HG03354 (cell line): ENCODE data around the gene SCD5.

ENCODE experiments used
- ATAC-seq: cut with Tn5 transposase; IDR thresholded peaks from one replicate; pipeline ENCODE4 v1.9.1; 2021; ENCODE audit warnings: mild to moderate bottlenecking; ENCODE audit not compliant: unreplicated experiment, poor library complexity, severe bottlenecking

Gene SCD5

DNA sequence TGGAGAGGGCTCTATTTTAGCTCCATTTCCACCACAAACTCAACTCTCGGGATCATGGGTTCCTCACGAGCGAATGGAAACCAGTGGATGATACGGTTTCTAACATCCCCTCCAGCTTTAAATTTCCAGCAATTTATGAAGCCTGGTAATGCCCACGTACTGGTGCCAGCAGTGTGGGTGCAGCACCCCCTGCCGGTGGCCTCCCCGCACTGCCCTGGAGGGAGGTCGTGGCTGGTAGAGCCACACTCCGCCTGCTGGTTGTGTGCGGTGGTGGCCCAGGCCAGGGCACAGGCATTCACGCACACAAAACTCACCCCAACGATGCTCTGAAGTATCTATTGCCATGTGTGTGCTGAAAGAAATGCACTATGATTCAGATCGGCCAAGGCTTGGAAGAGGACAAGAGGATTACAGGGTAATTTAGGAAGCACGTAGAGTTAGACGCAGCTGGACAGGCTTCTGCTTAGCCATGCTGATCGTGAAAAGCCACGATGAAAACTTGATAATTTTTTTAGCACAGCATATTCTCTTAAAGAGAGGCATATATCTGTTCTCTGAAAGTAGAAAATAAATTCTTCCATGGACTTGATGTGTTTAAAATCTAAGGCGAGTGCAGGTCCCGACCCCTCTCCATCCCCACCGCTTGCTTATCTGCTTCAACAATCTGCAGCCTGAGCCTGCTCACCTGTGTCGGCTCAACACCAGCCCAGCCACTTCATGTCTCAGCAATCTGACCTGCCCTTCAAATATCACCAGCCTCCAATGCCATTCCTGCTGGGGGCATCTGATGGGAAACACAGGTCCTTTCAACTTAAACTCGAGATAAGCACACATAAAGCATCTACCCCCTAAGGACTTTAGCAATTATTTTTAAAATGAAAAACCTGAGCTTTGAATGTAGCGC lies 59.1 kb downstream of the SCD5 start:
- ATAC-seq: peak; percentile 99

DNA sequence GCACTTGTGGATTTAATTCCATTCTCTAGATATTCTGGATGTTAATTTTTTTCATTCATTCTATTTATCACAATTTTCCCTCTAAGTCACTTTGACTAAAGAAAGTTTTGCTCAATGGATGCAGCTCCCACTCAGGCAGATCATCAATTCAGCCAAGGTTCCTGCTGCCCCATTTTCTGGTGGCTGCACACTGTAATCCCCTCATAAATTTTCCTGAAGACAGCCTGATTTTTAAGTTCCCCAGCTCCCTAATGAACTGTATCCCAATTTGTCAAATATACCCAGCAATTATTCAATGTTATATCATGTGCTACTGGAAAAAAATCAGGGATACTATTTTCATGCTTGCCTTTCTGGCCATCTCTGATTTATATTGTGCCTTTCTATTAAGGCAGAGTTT lies 61.2 kb downstream of the SCD5 start:
- ATAC-seq: no peak

DNA sequence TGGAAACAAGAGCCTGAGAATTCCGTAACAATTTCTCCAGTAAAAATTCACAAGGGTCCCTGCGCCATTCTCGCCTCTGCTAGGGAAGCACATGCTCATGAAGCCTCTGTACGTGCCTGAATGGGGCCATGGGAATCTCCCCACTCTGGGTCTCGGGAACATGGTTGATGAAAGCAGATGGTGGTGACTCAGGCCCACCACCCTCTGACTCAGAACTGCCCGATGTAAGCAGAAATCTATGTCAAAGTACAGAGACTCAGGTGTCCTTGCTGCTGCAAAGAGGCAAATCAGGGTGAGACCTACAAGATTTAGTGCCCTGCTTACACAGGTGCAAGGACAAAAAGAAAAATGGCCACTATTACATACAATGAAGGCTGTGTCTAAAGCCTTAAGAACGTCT lies 65.0 kb downstream of the SCD5 start:
- ATAC-seq: no peak

DNA sequence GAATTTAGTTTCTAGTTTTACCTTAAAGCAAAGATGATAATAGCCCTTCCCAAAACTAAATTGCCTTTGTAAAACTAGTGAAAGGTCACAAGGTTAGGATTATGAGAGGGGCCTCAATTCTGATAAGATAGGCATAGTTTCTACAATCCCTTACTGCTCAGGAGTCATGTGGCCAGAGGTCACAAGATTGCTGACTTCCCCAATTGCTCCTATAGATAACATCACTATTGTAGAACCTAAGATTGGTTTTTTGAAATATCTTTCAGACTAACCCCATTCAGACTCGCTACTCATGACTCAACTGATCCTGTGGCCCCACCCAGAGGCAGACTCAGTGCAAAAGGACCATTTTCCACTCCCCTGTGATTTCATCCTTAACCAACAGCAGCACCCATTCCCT lies 70.3 kb downstream of the SCD5 start:
- ATAC-seq: no peak

DNA sequence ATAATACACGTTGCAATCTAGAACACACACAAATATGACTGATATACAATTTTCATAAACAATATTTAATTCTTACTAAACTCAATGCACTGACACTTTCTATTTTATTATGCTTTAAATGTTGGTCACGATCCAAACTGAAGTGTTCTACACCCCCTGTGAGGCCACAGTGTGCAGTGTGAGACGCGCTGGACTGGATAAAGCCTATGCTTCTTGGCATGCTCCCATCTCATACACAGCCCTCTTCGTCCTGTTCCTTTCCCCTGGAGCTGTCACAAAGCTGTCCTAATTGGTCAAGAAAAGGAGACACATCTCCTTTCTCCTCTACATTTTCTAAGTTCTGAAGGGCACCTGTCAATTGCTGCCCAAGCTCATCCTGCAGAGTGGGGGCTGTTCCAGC lies 72.0 kb downstream of the SCD5 start:
- no peak for ATAC-seq

DNA sequence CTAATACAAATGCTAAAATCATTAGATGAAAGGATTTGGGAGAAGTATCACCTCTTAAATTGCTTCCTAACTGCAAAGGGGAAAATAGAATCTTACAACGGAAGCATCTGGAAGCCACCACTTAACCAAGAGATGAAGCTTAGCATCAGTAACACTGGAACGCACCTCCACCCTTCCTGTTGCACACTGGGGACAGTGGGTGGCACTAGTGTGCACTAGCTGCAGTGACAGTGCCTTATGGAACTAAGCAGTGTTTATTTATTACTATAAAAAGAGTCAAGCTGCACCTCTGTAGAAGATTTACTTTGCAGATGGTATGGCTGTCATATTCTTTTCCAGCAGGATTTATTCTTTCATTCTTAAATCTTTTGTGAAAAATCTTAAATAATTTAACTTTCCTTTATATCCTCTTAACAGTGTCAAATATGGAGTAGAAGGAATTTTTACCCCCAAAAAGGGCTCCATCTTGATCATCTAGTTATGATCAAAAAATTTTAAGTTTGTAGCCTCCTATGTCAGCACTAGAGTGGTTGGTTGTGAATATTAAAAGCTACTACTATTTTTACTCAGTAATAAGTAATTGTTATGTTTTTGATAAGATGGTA lies 76.7 kb downstream of the SCD5 start:
- peak; percentile 64 for ATAC-seq

DNA sequence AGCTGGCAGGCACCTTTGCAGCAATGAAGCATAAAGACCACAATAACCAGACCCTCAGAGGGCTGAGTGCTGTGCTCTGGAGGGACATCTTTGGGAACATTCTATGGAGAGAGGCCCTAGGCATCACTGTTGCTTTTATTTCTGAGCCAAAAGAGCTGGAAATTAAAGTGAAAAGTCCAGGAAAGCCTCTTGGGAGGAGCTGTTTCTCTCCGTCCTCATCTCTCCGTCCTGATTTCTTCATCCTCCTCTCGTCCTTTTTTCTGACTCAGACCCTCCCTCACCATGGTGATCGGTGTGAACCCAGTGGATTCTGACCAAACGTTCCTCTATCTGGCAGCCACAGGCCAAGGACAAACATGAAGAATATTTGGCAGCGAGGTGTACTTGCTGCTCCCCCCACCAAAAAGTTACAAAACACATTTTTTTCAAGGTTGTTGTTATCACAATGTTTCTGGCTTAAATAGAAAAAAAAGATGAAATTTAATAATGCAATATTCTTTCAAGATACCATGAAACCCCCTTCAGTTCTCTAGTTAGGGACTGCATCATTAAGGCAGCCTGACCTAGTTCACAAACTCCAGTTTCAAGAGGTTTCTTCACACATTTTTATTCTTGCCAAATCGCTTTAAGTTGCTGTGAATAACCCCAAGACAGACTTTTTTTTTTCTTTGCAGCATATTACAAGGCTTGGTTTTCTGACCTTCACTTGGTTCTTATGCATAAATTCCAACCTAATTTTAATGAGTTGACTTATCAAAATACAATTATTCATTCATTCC lies 80.2 kb downstream of the SCD5 start:
- no peak for ATAC-seq

DNA sequence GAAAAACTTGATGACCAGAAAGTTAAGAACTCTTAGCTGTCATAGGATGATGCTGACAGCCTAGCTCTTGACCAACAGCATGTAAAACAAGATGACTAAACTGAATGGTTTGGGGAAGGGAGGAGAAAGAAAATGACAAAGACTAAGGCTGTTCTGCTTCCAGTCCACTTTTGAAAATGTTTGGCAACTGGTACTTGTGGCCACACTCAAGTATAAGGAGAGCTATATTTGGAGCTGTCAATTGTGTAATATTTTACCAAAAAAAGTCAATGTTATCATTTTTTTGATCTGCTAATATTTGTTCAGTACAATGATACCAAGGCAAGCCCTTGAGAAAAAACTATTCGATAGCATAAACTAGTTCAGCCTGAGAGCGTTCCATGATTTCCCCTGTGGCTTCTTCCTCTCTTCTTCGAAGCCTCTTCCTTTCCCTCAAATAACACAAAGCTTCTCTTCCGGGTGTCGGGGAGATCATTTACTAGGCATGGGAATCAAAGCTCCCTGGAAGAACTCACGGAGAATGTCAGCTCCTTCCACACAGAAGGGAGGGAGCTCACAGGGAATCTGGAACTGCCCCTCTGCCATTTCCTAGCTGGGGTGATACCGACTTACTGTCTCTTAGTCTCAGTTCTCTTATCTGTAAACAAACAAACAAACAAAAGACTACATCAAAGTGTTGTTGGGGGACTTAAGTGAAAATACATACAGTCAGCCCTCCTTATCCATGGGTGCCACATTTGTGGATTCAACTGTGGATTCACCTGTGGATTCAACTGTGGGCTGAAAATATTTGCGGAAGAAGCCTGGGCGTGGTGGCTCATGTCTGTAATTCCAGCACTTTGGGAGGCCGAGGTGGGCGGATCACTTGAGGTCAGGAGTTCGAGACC lies 82.6 kb downstream of the SCD5 start:
- ATAC-seq: no peak

DNA sequence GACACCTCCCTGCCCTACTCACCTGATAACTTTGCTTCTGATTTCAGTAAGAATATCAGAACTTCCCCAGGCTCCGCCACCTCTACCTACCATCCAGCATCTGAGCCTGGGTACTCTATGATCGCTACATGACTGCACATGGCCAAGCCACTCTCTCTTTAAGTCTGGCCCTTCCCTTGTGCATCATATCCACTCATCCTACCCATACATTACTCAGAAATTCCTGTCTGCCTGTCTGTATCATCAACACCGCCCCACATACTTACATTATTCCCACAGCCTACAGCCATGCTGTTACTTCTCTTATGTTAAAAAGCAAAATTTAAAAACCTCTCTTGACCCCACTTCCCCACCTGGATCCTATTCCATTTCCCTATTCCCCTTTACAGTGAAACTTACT lies 84.7 kb downstream of the SCD5 start:
- no peak for ATAC-seq

DNA sequence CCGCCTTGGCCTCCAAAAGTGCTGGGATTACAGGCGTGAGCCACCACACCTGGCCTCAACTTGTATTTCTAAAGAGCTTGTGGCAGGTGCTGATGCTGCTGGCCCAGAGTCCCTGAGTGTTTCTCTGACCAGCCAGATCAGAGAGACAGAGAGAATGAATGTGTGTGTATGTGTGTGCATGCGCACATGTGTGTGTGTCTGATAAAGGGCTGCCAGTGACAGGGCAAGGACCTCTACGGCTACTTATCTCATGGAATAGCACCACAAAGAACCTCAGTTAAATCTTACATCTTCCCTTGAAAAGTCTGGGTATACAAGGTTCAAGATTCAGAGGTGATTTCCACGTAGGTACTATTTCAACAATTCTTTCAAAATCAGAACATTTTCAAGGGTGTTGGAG lies 86.0 kb downstream of the SCD5 start:
- no peak for ATAC-seq

DNA sequence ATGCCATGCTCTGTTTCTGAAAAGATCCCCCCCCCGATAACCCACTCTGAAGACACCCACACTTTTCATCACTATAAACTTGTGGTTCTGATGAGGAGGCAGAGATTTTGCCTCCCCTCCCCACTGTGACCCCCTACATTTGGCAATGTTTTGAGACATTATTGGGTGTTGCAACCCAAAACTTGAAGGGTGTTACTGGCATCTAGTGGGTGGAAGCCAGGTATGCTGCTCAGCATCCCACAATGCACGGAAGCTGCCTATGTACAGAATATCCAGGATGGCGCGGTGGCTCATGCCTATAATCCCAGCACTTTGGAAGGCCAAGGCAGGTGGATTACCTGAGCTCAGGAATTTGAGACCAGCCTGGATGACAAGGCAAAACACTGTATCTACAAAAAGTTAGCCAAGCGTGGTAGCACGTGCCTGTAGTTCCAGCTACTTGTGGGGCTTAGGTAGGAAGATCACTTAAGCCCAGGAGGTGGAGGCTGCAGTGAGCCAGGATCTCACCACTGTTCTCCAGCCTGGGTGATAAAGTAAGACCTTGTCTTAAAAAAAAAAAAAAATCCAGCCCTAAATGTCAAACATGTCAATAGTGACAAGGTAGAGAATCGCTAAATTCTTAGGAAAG lies 87.3 kb downstream of the SCD5 start:
- ATAC-seq: no peak

DNA sequence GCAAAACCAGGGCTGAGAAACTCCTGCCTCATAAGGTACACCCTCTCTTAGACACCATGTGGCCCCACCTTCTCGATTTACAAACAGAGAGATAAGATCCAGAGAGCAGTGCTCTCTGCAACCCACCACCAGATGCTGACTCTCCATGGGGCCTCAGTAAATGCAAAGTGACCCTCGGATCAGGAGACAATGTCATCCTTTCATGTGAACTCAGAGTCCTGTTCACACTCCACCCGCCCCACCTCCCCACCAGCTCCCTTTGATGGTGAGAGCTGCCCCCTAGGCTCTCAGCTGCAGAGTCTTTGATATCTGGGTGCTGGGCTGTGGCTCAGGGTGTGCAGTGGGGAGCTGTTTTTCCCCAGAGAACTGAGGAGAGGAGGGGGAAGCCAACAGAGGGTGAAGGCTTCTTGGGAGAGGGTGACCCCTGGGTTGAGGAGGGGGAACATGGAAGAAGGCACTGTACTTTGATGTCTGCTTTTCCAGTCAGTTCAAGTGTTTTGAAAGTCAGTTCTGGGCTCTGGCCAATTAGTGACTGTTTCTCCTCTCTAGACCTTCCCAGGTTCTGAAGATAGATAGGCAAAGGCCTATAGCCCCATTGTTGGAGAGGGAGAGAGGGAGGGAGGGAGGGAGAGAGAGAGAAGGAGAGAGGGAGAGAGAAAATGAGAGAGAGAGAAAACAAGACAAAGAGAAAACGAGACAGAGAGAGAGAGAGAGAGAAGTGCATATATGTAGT lies 88.2 kb downstream of the SCD5 start:
- no peak for ATAC-seq

DNA sequence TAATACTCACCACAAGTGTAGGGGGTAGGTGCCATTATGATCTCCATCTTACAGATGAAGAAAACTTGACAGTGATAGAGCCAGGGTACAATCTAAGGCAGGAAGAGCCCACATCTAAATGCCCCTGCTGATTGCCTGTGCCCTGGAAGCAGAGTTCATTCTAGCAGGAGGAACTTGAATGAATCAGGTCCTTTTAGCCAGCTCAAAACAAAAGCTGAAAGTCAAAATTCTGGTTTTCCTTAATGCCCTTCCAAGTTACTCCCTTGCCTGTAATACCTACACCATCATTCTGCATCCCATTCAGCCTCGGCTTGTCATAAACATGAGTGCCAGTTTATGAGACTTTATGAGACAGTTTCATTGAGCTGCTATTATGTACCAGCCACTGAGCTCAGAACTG lies 89.6 kb downstream of the SCD5 start:
- ATAC-seq: no peak

DNA sequence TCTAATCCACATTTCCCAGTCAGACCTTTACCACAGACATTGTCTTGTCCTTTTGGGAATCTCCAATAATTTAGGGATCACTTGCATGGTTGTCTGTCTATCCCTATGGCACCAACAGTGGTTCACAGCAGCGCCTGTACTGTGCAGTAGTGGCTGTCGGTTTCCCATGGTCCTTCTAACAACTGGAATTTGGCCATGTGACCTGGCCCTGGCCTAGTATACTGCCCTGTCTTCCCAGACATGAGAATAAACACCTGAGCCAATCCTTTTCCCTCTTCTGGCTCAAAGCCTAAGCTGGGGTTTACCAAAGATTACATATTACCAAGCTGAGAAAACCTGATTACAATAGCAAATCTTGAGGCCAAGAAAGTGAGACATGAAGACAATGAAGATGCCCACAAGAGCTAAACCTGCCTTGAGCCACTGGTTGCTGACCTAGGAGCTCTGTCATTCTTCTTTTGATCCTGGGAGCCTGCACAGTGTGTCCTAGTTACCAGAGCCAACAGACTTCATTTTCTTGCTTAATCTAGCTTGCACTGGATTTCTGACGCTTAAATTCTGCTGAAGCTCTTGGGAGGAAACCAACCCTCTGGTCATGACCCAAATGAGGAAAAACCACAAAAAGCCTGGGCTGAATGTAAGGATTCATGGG lies 92.1 kb downstream of the SCD5 start:
- no peak for ATAC-seq

DNA sequence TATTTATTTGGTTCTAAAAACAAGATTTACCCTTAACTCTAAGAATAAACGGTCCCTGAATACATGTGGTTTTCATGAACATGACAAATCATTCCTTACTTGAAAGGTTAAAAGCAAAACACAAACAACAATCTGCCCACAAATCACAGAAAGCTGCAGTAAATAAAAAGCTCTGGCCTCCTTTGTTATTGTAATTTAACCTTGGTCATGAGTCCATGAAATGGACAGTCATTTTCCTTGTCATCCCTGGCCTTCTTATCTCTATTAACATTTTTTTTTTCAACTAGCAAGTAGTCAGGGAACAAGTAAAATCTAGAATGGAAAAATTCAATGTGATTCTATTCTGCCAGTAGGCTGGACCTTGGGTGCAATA lies 92.7 kb downstream of the SCD5 start:
- no peak for ATAC-seq

DNA sequence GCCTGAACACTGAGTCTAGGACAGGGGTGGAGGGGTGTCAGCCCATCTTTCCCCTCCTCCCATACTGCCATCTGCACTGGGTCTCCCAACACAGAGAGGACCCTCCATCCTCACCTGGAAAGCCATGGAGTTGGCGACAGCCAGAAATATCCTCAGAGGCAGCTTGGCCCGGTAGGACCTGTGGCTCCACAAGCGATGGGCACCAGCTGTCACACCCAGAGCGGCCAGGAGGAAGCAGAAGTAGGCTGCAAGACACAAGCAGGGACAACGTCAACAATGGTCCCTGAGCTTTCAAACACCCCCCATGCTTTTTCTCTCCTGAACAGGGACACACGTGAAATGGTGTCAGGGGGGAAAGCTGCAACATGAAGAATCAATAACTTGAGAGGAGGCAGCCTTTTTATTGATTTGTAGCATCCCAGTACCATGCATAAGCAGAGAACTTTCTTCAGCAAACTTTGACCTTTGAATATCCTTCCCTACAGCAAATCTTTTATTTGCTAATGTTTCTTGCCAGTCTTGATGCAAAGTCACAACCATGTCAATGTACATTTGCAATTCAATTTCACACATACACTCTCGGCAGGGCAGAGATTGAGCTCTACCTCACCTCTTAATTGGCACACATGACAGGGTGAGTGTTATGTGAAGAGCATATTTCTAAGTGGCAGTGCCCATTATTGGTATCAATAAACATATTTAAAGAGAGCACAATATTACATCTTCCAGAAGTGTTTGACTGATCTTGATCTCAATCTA lies 93.2 kb downstream of the SCD5 start:
- no peak for ATAC-seq

DNA sequence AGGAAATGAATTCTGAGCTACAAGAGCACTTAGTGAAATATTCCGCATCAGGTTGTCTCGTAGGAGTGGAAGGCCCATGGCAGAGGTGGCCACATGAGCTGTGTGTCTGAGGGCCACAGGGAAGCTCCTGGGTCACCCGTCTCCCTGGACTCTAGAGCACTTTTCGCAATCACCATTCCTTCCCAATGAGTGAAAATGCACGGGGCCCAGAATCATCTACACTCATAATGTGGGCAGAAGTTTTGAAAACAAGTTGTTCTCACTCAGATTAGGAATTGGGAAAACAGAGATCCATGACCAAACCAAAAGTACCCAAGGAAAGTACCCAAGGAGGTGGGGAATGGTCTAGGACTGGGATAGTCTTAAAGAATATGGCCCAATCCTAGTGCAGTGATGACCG lies 94.4 kb downstream of the SCD5 start:
- no peak for ATAC-seq

DNA sequence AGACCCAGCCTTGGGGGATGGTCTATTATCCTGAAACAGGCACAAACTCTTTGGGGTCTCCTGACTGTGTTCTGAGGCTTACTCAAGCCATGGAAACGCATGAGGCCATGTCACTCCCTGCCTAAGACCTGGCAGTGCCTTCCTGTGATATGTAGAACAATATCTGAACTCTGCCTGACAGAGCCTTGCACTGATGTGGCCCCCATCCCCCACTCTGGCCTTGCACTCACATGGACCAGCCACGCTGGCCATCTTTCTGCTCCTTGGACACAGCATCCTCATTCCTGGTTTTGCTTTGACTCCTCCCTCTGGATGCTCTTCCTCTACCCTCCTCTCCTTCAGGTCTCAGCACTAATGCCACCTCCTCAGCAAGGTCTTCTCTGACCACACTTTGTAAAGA lies 100.2 kb downstream of the SCD5 start:
- ATAC-seq: no peak
